Superior temporal gyrus (tissue), 1 donor: ENCODE results near the gene INSR.
"Not testable (repeated sequence)": the region's sequence is repeated elsewhere in the genome, so short reads cannot be mapped to it uniquely, and the experiment has no call there.

Experiments
- DNase-seq: peaks from one replicate; pipeline ENCODE4 v3.0.0-alpha.2; 2016; ENCODE audit errors: extremely low spot score

INSR gene

DNA sequence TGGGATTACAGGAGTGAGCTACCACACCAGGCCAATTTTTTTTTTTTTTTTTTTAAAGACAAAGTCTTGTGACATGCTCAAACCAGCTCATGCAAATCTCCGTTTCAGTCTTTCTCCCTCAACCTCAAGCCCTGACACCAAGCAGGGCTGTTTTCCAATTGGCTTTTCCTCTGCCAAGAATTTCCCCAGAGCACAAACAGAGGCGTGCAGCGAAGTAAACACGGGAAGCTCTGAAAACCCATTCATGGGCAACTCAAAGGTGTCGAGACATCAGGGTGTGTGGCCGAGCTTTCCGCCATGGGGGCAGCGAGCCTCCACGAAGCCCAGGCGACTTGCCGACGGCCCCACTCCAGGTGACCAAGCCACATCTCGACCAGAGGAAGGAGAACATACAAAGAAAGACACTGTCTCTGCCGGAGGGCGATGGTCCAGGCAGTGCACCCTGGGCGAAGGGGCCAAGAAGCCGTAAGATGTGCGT lies 70.0 kb downstream of the INSR start:
- peak; percentile 55 for DNase-seq

DNA sequence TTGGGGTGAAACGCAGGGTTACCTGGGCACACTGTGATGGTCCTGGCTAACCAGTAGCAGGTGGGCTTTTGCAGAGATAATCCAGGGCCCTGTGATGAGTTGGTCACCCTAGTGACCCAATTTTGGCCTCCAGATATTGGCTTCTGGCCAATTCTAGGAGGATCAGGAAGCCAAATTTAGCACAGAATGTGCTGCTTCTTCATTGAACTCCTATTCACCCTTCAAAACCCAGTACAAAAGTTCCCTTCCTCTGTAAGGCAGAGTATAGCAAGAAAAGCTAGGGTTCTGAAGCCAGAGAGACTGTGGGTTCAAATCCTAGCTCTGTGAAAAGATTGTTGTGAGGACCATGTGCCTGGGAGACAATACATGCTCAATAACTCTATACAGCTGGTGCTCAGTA lies 70.8 kb downstream of the INSR start:
- DNase-seq, result no peak

DNA sequence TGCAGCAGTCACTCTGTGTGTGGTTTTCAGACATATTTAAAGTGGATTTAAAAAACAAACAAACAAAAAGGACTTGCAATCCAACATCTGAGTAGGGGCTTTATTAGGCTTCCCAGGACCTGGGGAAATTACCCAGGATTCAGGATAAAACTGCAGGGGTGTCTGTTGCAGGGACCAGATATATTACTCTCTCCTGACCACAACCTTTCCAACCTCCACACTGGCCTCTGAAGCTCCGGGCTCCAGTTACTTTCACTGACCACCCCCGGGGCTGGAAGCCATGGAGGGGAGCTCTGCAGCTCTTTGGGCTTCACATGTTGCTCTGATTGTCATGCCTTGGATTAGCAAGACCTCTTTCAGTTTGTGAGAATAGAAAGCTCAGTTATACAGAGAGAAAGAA lies 75.2 kb downstream of the INSR start:
- no peak for DNase-seq

DNA sequence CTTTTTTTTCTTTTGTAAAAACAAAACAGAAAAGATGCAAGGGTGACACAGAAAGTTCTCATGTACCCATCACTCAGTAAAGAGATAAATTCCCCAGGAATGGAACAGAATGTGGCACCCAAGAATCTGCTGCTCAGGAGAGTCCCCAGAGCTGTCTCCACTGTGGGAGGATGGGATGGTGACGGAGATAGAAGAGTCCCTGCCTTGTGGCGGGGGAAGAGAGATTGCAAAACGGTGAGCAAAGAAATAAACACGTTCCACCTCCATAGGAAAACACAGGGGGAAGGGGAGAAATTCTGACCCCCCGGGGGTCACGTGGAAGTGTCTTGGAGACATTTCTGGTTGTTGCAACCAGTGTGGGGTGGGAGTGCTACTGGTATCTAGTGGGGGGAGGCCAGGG lies 76.4 kb downstream of the INSR start:
- DNase-seq, result no peak

DNA sequence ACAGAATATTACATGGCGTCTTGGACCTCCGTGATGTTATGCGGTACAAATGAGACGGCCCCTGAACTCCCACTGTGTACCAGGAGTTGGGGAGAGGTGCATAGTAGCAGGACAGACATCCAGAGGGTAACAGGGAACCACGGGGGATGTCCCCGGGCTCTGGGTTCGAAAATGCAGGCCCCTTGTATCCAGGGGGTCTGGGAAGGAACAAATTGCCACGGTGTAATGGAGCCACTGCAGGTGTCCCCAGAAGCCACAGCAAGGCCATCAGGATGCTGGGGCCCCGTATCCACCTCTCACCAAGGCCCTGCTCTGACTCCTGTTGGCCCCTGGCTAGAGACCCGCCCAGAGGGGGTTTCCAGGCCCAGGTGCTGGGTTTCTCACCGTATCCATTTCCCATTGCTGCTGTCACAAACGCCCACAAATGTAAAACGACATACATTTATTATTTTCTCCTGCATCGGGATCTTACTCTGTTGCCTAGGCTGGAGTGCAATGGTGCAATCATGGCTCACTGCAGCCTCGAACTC lies 77.8 kb downstream of the INSR start:
- DNase-seq, result no peak

DNA sequence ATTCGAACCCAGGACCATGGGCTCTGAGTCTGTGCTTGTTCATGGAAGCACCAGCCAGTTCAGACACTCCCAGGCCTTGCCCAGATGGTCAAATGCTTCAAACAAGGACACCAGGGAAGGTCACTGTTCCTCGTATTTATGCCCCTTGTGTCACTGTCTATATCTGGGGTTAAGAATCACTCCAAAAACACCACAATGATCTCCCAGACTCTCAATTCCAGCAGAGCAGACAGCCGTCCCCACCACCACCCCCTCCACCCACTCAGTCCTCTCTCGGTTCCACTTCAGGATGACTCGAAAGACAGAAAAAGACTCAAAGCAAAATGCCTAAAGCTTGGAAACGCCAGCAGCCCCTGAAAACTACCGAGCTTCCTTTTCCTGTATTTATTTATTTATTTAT lies 79.0 kb downstream of the INSR start:
- DNase-seq, result no peak

DNA sequence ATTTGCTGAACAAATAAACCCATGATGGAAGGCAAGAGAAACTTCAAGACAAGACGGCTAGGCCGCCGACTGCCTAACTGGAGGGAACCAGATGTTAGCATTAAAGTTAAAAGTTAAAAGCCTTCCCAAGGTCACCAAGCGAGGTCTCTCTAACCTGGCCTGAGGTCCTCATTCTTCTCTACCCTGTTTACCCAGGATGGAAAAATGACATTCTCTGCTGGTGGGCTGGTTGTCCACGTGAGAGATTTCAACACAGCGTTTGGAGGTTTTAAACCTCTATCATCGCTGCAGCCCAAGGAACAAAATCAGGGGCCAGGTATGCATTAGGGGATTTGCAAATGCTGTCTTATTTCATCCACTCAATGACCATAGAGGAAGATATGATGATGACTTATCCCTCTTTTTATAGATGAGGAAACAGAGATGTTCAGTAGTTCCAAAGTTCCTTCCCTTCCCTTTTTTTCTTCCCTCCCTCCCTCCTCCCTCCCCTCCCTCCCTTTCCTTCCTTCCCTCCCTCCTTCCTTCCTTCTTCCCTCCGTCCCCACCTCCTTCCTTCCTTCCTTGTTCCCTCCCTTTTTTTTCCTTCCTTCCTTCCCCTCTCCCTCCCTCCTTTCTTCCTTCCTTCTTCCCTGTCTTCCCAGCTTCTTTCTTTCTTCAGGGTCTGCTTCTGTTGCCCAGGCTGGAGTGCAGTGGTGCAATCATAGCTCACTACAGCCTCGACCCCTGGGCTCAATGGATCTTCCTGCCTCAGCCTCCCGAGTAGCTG lies 79.7 kb downstream of the INSR start:
- DNase-seq, result no peak

DNA sequence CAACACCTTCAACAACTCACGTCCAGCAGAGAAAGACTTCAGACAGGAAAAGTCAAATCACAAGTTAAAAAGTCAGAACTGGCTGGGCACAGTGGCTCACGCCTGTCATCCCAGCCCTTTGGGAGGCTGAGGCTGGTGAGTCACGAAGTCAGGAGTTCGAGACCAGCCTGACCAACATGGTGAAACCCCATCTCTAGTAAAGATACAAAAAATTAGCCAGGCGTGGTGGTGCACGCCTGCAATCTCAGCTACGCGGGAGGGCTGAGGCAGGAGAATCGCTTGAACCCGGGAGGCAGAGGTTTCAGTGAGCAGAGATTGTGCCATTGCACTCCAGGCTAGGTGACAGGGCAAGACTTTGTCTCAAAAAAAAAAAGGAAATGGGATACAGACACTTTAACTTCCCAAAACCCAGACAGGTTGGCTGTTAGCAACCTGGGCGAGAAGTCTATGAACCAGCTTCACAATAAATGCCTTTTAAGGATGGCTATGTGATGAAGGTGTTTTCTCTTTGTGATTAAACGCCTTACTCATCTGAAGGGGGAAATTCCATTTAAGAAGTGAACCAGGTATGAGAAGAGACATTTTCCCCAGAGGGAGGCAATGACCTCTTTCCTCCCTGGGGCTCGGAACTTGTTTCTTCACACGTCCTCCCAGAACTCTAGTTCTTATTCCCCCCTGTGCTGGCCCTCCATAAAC lies 80.4 kb downstream of the INSR start:
- DNase-seq, result no peak

DNA sequence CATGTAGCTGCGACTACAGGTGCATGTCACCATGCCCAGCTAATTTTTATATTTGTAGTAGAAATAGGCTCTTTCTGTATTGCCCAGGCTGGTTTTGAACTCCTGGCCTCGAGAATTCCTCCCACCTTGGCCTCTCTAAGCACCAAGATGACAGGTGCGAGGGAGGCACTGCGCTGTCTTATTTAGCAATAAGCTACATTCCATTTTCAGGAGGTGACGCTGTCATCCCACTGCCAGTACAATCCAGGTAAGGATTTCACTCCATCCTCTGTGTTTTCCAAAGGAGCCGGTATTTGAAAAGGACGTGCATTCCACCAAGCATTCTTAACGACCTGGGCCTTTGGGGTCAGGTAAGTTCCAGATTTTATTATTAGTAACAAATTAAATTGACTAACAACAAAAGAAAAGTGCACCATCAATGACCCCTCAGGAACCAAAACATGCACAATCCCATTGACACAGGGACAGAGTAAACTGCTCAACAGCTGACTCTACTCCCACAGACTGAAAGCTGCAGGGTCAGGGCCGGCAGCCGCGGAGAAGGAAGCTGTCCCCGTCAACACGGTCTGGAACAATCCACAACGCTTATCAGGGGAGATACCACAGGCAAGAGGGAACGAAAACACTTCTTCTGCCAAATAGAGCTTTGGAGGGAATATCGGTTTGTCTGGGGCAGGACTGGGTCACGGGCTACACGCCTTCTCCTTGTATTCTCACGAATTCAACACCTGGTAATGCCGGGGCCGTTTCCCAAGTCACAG lies 82.8 kb downstream of the INSR start:
- DNase-seq, result no peak

DNA sequence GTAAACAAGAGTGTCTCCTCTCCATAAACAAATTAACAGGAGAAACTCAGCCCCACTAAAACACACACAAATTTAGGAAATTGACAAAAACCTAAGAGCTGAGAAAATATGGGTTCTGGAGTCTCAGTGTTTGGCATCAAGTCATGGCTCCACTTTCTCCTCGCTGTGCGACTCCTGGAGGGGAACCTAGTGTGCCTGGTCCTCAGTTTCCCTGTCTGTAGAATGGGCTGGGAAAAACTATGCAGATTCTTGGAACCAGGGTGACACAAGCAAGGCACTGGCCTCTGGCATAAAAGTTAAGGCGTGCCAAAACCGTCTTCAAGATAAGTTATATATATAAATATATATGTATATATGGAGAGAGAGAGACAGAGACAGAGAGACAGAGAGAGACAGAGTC lies 83.9 kb downstream of the INSR start:
- DNase-seq, result no peak

DNA sequence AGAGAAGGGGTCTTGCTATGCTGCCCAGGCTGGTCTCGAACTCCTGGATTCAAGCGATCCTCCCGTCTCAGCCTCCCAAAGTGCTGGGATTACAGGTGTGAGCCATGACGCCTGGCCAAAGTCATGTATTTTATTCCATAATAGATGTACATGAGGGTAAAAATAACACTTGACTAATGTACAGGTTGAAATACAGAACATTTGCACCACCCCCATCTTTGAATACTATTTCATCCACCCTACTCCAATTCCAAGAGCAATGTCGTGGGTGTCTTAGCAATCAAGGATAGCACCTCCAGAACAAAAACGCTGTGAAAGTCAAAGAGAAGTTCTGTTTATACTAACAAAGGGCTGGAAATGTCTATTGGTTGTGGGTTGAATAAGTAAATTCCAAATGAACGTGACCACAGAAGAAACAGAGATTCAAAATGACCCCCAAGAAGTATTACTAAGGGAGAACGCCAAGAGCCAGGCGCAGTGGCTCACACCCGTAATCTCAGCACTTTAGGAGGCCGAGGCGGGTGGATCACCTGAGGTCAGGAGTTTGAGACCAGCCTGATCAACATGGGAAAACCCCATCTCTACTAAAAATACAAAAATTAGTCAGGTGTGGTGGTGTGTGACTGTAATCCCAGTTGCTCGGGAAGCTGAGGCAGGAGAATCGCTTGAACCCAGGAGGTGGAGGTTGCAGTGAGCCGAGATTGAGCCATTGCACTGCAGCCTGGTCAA lies 84.5 kb downstream of the INSR start:
- not testable (repeated sequence) for DNase-seq

DNA sequence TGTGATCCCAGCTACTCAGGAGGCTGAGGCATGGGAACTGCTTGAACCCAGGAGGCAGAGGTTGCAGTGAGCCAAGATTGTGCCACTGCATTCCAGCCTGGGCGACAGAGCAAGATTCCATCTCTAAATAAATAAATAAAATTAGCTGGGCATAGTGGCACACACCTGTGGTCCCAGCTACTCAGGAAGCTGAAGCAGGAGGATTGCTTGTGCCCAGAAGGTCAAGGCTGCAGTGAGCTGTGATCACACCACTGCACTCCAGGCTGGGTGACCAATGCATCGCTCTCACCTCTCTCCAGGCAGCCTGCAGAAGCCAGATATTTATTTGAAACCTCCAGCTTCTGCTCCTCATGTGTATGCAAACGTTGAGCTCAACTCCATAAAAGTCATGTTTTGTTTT lies 85.2 kb downstream of the INSR start:
- DNase-seq, result not testable (repeated sequence)

DNA sequence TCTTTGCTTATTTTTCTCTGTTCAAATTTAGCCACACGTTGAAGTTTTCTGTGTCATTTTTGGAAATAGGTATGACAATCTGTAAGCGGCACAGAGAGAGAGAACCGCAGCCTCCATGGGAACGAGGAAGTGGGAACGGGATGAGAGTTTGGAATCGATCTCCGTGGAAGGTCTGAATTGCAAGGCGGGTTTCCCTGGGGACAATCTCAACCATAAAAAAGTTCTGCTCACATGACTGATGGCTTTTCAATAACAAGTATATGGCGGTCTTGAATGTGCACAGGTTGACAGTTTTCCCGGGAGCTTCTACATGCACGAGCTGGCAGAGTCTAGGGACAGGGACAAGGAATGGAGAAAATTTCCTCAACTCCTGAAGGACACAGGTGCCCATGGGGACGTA lies 90.9 kb downstream of the INSR start:
- no peak for DNase-seq

DNA sequence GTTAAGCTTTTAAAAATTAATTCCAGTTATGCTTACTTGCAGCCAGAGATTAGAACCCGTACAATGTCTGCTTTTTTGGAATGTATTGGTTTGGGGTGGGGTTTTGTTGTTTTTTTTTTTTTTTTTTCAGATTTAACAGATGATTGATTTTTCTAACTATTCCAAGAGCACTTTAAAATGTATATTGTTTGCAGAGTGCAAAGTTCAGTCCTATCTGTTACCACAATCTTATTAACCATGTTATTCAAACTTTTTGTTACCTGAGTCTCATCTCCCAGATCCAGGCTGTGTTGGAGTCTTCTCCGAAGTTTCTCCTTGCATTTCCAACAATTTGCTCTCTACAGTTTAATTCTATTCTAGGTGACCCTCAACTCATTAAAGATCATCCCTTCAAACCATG lies 91.3 kb downstream of the INSR start:
- no peak for DNase-seq

DNA sequence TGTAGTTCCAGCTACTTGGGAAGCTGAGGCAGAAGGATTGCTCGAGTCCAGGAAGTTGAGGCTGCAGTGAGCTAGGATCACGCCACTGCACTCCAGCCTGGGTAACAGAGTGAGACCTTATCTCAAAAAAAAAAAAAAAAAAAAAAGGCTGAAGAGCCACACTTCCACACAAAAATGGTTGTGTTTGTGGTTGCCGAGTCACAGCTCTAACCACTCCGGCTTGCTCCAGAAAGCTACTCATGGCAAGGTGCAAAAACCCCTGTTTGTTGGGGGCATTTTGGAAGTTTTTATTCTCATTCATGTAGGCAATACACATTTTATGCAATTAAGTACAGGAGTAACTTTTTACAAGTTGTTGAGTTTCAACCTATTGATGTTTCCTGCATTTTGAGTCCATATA lies 93.5 kb downstream of the INSR start:
- DNase-seq, result no peak

DNA sequence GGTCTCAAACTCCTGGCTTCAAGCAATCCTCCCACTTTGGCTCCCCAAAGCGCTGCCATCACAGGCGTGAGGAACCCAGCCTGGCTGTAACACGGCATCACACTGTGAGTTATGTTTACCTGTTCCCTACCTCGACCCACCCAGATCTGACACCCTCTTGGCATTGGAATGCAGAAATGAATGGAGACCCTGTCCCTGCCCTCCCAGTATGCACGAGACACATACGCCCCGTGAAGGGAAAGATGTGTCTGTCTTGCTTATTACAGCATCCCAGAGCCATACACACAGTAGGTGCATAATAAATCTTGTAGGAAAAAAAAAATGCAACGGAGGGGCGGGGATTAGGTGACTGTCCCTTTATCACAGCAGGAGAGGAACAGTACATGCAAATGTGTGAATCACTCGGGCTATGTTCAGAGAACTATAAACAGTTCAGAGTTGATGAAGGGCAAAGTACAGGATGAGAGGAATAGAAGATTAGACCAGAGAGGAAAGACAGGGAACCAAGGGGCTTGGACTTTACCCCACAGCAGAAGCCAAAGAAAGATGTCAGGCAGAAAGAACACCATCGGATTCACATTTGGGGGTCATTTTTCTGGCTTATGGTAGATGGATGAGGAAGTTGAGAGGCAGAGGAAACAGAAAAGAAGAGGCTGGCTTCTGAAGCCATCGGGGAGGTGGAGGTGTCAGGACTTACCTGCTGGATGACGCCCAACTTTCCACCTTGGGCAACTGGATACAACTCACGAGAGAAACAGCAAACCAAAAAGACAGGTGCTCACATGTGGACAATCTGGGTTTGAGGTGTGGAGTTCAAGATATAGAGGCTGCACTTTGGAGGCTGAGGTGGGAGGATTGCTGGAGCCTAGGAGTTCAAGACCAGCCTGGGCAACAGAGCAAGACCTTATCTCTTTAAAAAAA lies 94.3 kb downstream of the INSR start:
- DNase-seq, result no peak

DNA sequence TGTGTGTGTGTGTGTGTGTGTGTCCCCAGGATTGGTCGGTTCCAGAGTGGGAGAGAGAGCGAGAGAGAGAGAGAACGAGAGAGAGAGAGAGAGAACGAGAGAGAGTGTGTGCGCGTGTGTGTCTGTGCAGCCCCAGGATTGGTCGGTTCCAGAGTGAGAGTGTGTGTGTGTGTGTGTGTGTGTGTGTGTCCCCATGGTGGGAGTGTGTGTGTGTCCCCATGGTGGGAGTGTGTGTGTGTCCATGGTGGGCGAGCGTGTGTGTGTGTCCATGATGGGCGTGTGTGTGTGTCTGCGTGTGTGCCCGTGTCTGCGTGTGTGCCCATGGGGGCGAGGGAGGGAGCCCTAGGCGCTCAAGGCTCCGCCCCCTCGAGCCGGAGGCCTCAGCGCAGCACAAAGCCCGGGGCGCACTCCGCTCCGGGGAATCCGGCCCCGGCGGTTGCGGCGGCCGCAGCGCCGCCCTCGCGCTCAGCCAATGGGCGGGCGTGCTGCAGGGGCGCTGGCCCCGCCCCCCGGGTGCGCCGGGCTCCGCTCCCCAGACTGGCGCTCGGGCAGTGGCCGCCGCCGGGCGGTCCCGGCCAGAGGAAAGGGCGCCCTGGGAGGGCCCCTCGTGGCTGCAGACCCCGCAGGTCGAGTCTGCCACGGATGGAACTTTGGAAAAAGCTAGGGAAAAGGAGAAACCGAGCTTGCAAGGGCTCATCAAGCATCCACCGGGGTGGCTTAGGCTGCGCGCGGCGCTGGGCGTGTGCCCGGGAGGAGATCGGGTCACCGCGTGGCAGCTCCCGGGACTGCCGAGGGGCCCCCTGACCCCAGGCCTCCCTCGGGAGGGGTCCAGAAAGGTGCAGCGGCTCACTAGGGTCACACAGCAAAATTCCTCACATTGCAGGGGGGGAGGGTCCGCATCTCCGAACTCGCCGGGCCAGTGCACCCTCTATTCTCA lies 96.2 kb downstream of the INSR start:
- peak; percentile 91 for DNase-seq

DNA sequence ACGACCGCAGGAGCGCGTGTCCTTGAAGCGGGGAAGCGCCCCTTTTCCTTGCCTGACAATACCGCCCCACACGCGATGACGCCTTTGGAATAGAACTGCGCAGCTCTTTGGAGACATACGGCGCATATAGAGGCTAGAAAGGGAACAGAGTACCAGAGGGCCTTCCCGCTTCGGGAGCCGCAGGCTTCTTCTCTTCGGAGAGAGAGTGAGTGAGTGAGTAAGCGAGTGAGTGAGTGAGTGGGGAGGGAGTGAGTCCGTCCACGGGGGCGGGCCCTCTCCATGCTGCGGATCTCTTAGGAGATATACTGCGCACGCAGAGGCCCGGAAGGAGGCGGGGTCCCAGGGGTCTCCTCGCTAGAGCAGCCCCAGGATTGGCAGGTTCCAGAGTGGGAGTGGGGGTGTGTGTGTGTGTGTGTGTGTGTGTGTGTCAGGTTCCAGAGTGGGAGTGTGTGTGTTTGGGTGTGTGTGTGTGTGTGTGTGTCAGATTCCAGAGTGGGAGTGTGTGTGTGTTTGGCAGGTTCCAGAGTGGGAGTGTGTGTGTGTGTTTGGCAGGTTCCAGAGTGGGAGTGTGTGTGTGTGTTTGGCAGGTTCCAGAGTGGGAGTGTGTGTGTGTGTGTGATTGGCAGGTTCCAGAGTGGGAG lies 97.0 kb downstream of the INSR start:
- DNase-seq, result peak; percentile 83

DNA sequence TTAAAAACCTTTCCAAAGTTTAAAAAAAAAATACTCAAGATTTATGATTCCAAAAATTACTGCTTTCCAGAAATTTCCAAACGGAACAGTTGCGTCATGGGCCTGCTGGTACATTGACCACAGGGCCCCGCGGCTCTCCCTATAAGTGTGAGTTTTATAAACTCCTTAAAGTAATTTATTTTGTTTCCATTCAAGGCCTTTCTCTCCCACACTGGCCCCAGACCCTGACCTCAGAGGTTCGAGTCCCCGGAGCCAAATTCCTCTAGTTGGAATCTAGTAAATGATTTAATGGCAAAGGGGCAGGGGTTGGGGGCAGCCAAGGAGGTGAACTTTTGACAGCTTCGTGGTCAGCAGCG lies 97.5 kb downstream of the INSR start:
- DNase-seq, result peak; percentile 37
